HFF-Myc (cell line): Measurements from ENCODE around the gene TAF11L13.
"Not testable (repeated sequence)": the region's sequence is repeated elsewhere in the genome, so short reads cannot be mapped to it uniquely, and the experiment has no call there.

Source experiments
- DNase-seq: peaks from one replicate; pipeline ENCODE4 v3.0.0-alpha.2; 2011; ENCODE audit warnings: low read depth; ENCODE audit errors: extremely low read depth
- H3K4me3 ChIP-seq: replicated peaks from 2 replicates; pipeline ENCODE4 v1.5.1; 2011; ENCODE audit warnings: low read depth, mild to moderate bottlenecking, control low read depth, low read length
- TF ChIP-seq, protein P1 (sequence below): IDR thresholded peaks from 2 replicates; pipeline ENCODE4 v1.5.1; 2012; ENCODE audit warnings: mild to moderate bottlenecking, low read depth, low read length, control low read depth; ENCODE audit errors: missing control alignments

Gene TAF11L13

DNA sequence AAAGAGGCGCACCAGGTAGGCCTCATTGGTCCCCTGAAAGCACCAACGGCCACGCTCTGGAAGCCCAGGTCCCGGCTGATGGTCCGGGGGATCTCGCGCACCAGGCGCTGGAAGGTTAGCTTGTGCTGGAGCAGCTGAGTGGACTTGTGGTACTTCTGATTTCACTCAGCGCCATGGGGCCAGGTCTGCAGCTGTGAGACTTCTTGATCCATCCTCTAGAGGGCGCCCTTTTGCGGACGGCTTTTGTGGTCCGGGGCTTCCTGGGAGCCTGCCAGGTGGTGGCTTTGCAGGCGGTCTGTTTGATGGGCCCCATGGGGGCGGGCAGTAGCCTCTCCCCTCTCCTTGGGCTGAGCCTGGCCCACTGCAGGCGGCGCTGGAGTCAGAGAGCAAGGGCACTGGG lies 11.3 kb upstream of the TAF11L13 start:
- DNase-seq, result no peak
- TF ChIP-seq, protein P1, sequence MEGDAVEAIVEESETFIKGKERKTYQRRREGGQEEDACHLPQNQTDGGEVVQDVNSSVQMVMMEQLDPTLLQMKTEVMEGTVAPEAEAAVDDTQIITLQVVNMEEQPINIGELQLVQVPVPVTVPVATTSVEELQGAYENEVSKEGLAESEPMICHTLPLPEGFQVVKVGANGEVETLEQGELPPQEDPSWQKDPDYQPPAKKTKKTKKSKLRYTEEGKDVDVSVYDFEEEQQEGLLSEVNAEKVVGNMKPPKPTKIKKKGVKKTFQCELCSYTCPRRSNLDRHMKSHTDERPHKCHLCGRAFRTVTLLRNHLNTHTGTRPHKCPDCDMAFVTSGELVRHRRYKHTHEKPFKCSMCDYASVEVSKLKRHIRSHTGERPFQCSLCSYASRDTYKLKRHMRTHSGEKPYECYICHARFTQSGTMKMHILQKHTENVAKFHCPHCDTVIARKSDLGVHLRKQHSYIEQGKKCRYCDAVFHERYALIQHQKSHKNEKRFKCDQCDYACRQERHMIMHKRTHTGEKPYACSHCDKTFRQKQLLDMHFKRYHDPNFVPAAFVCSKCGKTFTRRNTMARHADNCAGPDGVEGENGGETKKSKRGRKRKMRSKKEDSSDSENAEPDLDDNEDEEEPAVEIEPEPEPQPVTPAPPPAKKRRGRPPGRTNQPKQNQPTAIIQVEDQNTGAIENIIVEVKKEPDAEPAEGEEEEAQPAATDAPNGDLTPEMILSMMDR, result no peak
- no peak overlapping the region for H3K4me3 ChIP-seq

DNA sequence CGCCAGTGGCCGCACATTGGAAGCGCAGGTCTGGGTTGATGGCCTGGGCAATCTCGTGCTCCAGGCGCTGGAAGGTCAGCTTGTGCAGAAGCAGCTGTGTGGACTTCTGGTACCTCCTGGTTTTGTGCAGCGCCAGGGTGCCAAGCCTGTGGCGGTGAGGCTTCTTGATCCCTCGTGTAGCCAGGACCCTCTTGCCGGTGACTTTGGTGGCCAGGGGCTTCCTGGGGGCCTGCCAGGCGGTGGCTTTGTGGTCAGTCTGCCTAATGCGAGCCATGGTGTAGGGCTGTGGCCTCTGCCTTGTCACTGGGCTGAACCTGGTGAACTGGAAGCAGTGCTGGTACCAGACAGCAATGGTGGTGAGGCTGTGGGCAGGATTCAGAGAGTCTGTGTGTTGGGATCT lies 6.2 kb upstream of the TAF11L13 start:
- DNase-seq, result no peak
- H3K4me3 ChIP-seq, result no peak overlapping the region
- TF ChIP-seq, protein P1, result no peak

DNA sequence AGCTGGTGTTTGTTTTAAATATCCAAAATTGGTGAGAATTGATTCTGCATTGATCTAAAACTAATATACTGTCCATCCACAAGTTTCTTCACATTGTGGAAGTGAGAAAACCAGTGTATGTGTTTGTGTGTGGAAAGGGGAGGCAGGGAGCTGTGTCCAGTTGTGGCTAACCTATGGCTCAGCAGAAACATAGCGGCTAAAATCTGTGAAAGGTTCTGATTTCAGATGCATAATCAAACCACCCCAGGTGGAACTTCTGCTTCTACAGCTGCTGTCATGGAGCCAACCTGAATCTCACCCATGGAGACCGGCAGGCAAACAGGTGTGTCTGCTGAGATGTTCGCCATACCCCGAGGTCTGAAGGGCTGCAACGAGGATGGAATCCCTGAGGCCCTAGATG lies 2.3 kb downstream of the TAF11L13 start, which contains the start of gene TAF11L14:
TAF11L14 (plus strand) TSS at position 301 of the 400 bp plus-strand sequence.
- no peak for DNase-seq
- no peak within 1 kb of the TSS for H3K4me3 ChIP-seq
- TF ChIP-seq, protein P1, result no peak

GRCh38 chr5:17649232-17649631 lies 17.3 kb downstream of the TAF11L13 start:
- DNase-seq, H3K4me3 ChIP-seq: not testable (repeated sequence)

DNA sequence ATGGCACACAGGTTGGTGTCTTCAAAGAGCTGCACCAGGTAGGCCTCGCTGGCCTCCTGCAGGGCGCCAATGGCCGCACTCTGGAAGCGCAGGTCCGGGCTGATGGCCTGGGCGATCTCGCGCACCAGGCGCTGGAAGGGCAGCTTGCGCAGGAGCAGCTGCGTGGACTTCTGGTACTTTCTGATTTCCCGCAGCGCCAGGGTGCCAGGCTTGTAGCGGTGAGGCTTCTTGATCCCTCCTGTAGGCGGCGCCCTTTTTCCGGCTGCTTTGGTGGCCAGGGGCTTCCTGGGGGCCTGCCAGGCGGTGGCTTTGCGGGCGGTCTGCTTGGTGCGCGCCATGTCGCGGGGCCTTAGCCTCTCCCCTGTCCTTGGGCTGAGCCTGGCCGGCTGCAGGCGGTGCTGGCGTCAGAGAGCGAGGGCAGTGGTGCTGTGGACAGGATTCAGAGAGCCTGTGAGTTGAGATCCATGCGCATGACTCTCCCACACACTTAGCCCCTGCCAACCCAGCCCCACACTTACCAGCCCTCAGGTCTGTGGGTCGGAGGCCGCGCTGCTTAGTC lies 23.4 kb downstream of the TAF11L13 start:
- not testable (repeated sequence) for H3K4me3 ChIP-seq, DNase-seq

DNA sequence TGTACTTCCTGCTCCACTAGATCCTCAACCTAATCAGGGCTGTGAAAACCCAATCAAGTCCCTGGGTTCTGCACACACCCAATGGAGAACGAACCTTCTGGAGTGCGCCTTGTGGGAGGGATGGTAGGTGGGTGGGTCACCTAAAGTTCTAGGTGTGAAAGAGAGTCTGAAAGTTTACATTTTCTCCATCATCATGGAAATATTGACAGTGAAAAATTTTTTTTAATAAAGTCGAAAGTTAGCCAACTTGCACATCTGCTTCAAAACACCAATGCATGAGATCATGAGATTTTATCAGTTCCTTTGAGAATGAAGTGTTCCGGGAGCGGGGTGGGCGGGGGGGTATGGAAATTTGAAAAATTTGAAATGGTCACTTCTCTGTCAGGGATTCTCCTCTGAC lies 24.0 kb downstream of the TAF11L13 start:
- TF ChIP-seq, protein P1, result no peak
- no peak for DNase-seq

GRCh38 chr5:17663182-17663581 lies 31.3 kb downstream of the TAF11L13 start:
- TF ChIP-seq, protein P1, result no peak
- no peak overlapping the region for H3K4me3 ChIP-seq
- no peak for DNase-seq

More for the DNA sequence above, 24.0 kb downstream of the TAF11L13 start:
- H3K4me3 ChIP-seq, result no peak overlapping the region

- H3K4me3 ChIP-seq, result no peak overlapping the region
- no peak for DNase-seq
- TF ChIP-seq, protein P1, result no peak
These were observed 33.9 kb downstream of the TAF11L13 start for GRCh38 chr5:17665836-17666235.
